Measurements from ENCODE around the gene CPSF4L.
"Not testable (repeated sequence)": the region's sequence is repeated elsewhere in the genome, so short reads cannot be mapped to it uniquely, and the experiment has no call there.

The CPSF4L gene

GRCh38 chr17:73265646-73266640 lies 4.3 kb upstream of the CPSF4L start:
- H3K4me3 ChIP-seq (ENCODE audit: low read length), result no peak overlapping the region
- no peak overlapping the region for H3K9ac ChIP-seq (ENCODE audit: low read depth, low read length)
- no peaks in the 10 kb centered on the region for H3K9me3 ChIP-seq (replicated peaks; ENCODE audit: low read length)
- H3K27me3 ChIP-seq (ENCODE audit: control insufficient read depth, insufficient read depth, low read length), result peaks cover 2% of the 10 kb centered on the region
- H3K4me1 ChIP-seq (ENCODE audit: control insufficient read depth, insufficient read depth, low read length), result no peaks in the 10 kb centered on the region
- no peak overlapping the region for H3K4me2 ChIP-seq (ENCODE audit: low read length)
- no peaks in the 10 kb centered on the region for H3K36me3 ChIP-seq (ENCODE audit: insufficient read depth, low read length)

- H3K9ac ChIP-seq (ENCODE audit: low read depth, low read length); H3K36me3 ChIP-seq (ENCODE audit: insufficient read depth, low read length); H3K4me3 ChIP-seq (ENCODE audit: low read length); H3K4me1 ChIP-seq (ENCODE audit: control insufficient read depth, insufficient read depth, low read length); H3K27me3 ChIP-seq (ENCODE audit: control insufficient read depth, insufficient read depth, low read length); H3K4me2 ChIP-seq (ENCODE audit: low read length); H3K9me3 ChIP-seq (replicated peaks; ENCODE audit: low read length): not testable (repeated sequence)
Measured at GRCh38 chr17:73264448-73264847, 2.8 kb upstream of the CPSF4L start.

- no peak overlapping the region for H3K4me2 ChIP-seq (ENCODE audit: low read length)
- H3K4me1 ChIP-seq (ENCODE audit: control insufficient read depth, insufficient read depth, low read length), result no peaks in the 10 kb centered on the region
- H3K36me3 ChIP-seq (ENCODE audit: insufficient read depth, low read length), result no peaks in the 10 kb centered on the region
- H3K4me3 ChIP-seq (ENCODE audit: low read length), result no peak overlapping the region
- peaks cover 2% of the 10 kb centered on the region for H3K27me3 ChIP-seq (ENCODE audit: control insufficient read depth, insufficient read depth, low read length)
- H3K9ac ChIP-seq (ENCODE audit: low read depth, low read length), result no peak overlapping the region
- no peaks in the 10 kb centered on the region for H3K9me3 ChIP-seq (replicated peaks; ENCODE audit: low read length)
Measured at GRCh38 chr17:73262676-73263642, 1.3 kb upstream of the CPSF4L start.

GRCh38 chr17:73261952-73262675 lies 434 bp upstream of the CPSF4L start:
- H3K9me3 ChIP-seq (replicated peaks; ENCODE audit: low read length), result no peaks in the 10 kb centered on the region
- H3K9ac ChIP-seq (ENCODE audit: low read depth, low read length), result no peak overlapping the region
- H3K27me3 ChIP-seq (ENCODE audit: control insufficient read depth, insufficient read depth, low read length), result peaks cover 2% of the 10 kb centered on the region
- no peaks in the 10 kb centered on the region for H3K36me3 ChIP-seq (ENCODE audit: insufficient read depth, low read length)
- H3K4me3 ChIP-seq (ENCODE audit: low read length), result no peak overlapping the region
- H3K4me1 ChIP-seq (ENCODE audit: control insufficient read depth, insufficient read depth, low read length), result no peaks in the 10 kb centered on the region
- H3K4me2 ChIP-seq (ENCODE audit: low read length), result no peak overlapping the region

- H3K9ac ChIP-seq (ENCODE audit: low read depth, low read length), result no peak overlapping the region
- H3K4me1 ChIP-seq (ENCODE audit: control insufficient read depth, insufficient read depth, low read length), result no peaks in the 10 kb centered on the region
- H3K9me3 ChIP-seq (replicated peaks; ENCODE audit: low read length), result no peaks in the 10 kb centered on the region
- no peak overlapping the region for H3K4me3 ChIP-seq (ENCODE audit: low read length)
- peaks cover 2% of the 10 kb centered on the region for H3K27me3 ChIP-seq (ENCODE audit: control insufficient read depth, insufficient read depth, low read length)
- no peak overlapping the region for H3K4me2 ChIP-seq (ENCODE audit: low read length)
- H3K36me3 ChIP-seq (ENCODE audit: insufficient read depth, low read length), result no peaks in the 10 kb centered on the region
Measured at GRCh38 chr17:73257516-73257915, 4.2 kb downstream of the CPSF4L start.

GRCh38 chr17:73256220-73256619 lies 5.5 kb downstream of the CPSF4L start:
- H3K36me3 ChIP-seq (ENCODE audit: insufficient read depth, low read length), result no peaks in the 10 kb centered on the region
- no peak overlapping the region for H3K9ac ChIP-seq (ENCODE audit: low read depth, low read length)
- no peaks in the 10 kb centered on the region for H3K9me3 ChIP-seq (replicated peaks; ENCODE audit: low read length)
- H3K4me1 ChIP-seq (ENCODE audit: control insufficient read depth, insufficient read depth, low read length), result no peaks in the 10 kb centered on the region
- peaks cover 5% of the 10 kb centered on the region for H3K27me3 ChIP-seq (ENCODE audit: control insufficient read depth, insufficient read depth, low read length)
- H3K4me2 ChIP-seq (ENCODE audit: low read length), result no peak overlapping the region
- H3K4me3 ChIP-seq (ENCODE audit: low read length), result no peak overlapping the region

GRCh38 chr17:73255671-73256181 lies 6.0 kb downstream of the CPSF4L start:
- H3K4me3 ChIP-seq (ENCODE audit: low read length), result no peak overlapping the region
- H3K36me3 ChIP-seq (ENCODE audit: insufficient read depth, low read length), result no peaks in the 10 kb centered on the region
- no peak overlapping the region for H3K9ac ChIP-seq (ENCODE audit: low read depth, low read length)
- no peaks in the 10 kb centered on the region for H3K4me1 ChIP-seq (ENCODE audit: control insufficient read depth, insufficient read depth, low read length)
- H3K4me2 ChIP-seq (ENCODE audit: low read length), result no peak overlapping the region
- no peaks in the 10 kb centered on the region for H3K9me3 ChIP-seq (replicated peaks; ENCODE audit: low read length)
- peaks cover 5% of the 10 kb centered on the region for H3K27me3 ChIP-seq (ENCODE audit: control insufficient read depth, insufficient read depth, low read length)

- no peak overlapping the region for H3K4me2 ChIP-seq (ENCODE audit: low read length)
- no peak overlapping the region for H3K9ac ChIP-seq (ENCODE audit: low read depth, low read length)
- no peaks in the 10 kb centered on the region for H3K4me1 ChIP-seq (ENCODE audit: control insufficient read depth, insufficient read depth, low read length)
- no peak overlapping the region for H3K4me3 ChIP-seq (ENCODE audit: low read length)
- peaks cover 5% of the 10 kb centered on the region for H3K36me3 ChIP-seq (ENCODE audit: insufficient read depth, low read length)
- no peaks in the 10 kb centered on the region for H3K9me3 ChIP-seq (replicated peaks; ENCODE audit: low read length)
- peaks cover 5% of the 10 kb centered on the region for H3K27me3 ChIP-seq (ENCODE audit: control insufficient read depth, insufficient read depth, low read length)
Measured at GRCh38 chr17:73251871-73252270, 9.8 kb downstream of the CPSF4L start.

GRCh38 chr17:73250851-73251640 lies 10.6 kb downstream of the CPSF4L start:
- H3K4me1 ChIP-seq (ENCODE audit: control insufficient read depth, insufficient read depth, low read length), result no peaks in the 10 kb centered on the region
- H3K9me3 ChIP-seq (replicated peaks; ENCODE audit: low read length), result no peaks in the 10 kb centered on the region
- H3K36me3 ChIP-seq (ENCODE audit: insufficient read depth, low read length), result peaks cover 5% of the 10 kb centered on the region
- H3K27me3 ChIP-seq (ENCODE audit: control insufficient read depth, insufficient read depth, low read length), result peaks cover 5% of the 10 kb centered on the region
- H3K4me3 ChIP-seq (ENCODE audit: low read length), result no peak overlapping the region
- H3K9ac ChIP-seq (ENCODE audit: low read depth, low read length), result no peak overlapping the region
- no peak overlapping the region for H3K4me2 ChIP-seq (ENCODE audit: low read length)

- Histone ChIP-seq H3K9me3 (replicated peaks; ENCODE audit: low read length) (no peaks in the 10 kb centered on the region), H3K4me3 (ENCODE audit: low read length) (no peak overlapping the region), H3K4me2 (ENCODE audit: low read length) (no peak overlapping the region), H3K36me3 (ENCODE audit: insufficient read depth, low read length) (peaks cover 10% of the 10 kb centered on the region), H3K27me3 (ENCODE audit: control insufficient read depth, insufficient read depth, low read length) (peaks cover 5% of the 10 kb centered on the region), H3K9ac (ENCODE audit: low read depth, low read length) (no peak overlapping the region), H3K4me1 (ENCODE audit: control insufficient read depth, insufficient read depth, low read length) (no peaks in the 10 kb centered on the region)
Measured at GRCh38 chr17:73249700-73250099, 12.0 kb downstream of the CPSF4L start.
